ENCODE results near the gene ARHGAP30.

ARHGAP30 gene

GRCh38 chr1:161090617-161091016 lies 20.9 kb upstream of the ARHGAP30 start:
- DNase-seq = no peak

- no peak for DNase-seq
Measured at GRCh38 chr1:161089938-161090337, 20.2 kb upstream of the ARHGAP30 start.

- DNase-seq = no peak
Measured at GRCh38 chr1:161089251-161089924, 19.7 kb upstream of the ARHGAP30 start, which contains the start of gene NECTIN4. NECTIN4 (minus strand) TSS chr1:161089558; CDS start chr1:161089296, 262 bp downstream.

GRCh38 chr1:161088587-161089110 lies 19.0 kb upstream of the ARHGAP30 start:
- no peak for DNase-seq

- no peak for DNase-seq
Measured at GRCh38 chr1:161086457-161086856, 16.8 kb upstream of the ARHGAP30 start.

GRCh38 chr1:161085165-161085564 lies 15.5 kb upstream of the ARHGAP30 start:
- no peak for DNase-seq

GRCh38 chr1:161084597-161084988 lies 14.9 kb upstream of the ARHGAP30 start:
- DNase-seq = no peak

- DNase-seq = no peak
Measured at GRCh38 chr1:161083748-161084596, 14.3 kb upstream of the ARHGAP30 start.

GRCh38 chr1:161082996-161083747 lies 13.5 kb upstream of the ARHGAP30 start:
- DNase-seq = peak in 1 of 2 donors; percentile 69

- DNase-seq = no peak
Measured at GRCh38 chr1:161082483-161082882, 12.8 kb upstream of the ARHGAP30 start.

- DNase-seq = no peak
Measured at GRCh38 chr1:161081519-161081918, 11.8 kb upstream of the ARHGAP30 start.

- DNase-seq = no peak
Measured at GRCh38 chr1:161080441-161081405, 11.0 kb upstream of the ARHGAP30 start.

GRCh38 chr1:161079436-161080110 lies 9.9 kb upstream of the ARHGAP30 start:
- no peak for DNase-seq

GRCh38 chr1:161077426-161077825 lies 7.7 kb upstream of the ARHGAP30 start:
- DNase-seq = no peak

- no peak for DNase-seq
Measured at GRCh38 chr1:161076410-161076809, 6.7 kb upstream of the ARHGAP30 start.

- no peak for DNase-seq
Measured at GRCh38 chr1:161074676-161075368, 5.1 kb upstream of the ARHGAP30 start.

- no peak for DNase-seq
Measured at GRCh38 chr1:161073474-161074121, 3.9 kb upstream of the ARHGAP30 start.

GRCh38 chr1:161072751-161073449 lies 3.2 kb upstream of the ARHGAP30 start:
- no peak for DNase-seq

GRCh38 chr1:161071886-161072371 lies 2.2 kb upstream of the ARHGAP30 start:
- DNase-seq = peak; percentile 16 to 40

Measured in bone marrow (tissue), 2 donors.